GM21447 (cell line): Measurements from ENCODE around the gene GOLM1.
"Not testable (repeated sequence)": the region's sequence is repeated elsewhere in the genome, so short reads cannot be mapped to it uniquely, and the experiment has no call there.

Experiments
- ATAC-seq: cut with Tn5 transposase; IDR thresholded peaks from one replicate; pipeline ENCODE4 v1.9.1; 2021; ENCODE audit not compliant: unreplicated experiment

The GOLM1 gene

DNA sequence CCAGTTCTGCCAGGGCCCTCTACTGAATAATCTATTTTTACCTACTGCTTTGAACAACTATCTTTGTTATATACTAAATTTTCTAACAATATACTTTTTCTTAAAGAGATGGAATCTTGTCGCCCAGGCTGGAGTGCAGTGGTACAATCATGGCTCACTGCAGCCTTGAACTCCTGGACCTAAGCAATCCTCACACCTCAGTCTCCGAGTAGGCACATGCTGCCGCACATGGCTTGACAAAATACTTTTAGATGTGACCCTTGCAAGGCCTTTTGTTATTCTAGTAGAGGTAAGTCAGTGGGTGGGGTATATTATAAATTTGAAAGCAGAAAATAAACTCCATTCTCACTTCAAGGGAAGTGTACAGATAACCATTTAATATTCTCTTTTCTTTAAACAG is 7.9 kb downstream of the GOLM1 start:
- ATAC-seq = no peak

DNA sequence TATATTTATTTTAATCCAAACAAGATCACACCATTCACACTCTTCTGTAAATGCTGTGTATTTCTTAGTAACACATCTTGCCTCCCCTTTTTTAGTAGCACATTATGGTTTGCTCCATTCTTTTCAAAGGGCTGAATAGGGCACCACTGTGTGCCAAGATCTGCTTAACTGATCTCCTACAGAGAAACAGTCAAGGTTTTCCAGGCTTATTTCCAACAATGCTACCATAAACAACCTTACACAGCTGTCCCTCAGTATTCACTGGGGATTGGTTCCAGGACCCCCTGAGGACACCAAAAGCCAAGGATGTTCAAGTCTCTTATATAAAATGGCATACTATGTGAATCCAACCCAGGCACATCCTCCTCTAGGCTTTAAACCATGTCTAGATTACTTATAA is 16.5 kb downstream of the GOLM1 start:
- no peak for ATAC-seq

DNA sequence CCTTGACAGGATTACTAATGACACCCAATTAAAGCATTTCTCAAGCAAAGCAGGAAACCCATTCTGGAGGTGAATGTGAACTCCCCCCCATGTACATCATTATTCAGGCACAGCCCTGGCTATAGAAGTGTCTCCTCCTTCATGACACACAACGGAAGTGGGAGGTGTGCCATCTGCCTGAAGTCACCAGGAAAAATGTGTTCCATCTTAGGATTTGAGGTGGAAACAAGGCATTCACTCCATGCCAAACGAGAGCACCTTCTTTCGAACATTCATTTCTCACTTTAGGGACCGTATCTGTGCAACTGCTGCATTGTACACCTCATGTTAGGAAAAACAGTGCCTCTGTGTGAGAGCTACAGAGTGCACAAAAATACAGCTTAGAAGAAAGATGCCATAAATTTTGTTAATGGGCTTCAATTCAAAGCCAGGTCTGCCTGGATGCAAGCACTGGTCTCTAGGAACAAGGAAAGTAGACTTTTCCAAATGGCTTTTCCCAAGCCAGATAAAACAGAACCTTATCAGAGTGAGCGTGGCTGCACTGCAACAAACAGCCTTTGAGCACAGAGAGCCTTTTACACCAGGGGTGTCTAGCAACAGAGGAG is 19.4 kb downstream of the GOLM1 start:
- no peak for ATAC-seq

DNA sequence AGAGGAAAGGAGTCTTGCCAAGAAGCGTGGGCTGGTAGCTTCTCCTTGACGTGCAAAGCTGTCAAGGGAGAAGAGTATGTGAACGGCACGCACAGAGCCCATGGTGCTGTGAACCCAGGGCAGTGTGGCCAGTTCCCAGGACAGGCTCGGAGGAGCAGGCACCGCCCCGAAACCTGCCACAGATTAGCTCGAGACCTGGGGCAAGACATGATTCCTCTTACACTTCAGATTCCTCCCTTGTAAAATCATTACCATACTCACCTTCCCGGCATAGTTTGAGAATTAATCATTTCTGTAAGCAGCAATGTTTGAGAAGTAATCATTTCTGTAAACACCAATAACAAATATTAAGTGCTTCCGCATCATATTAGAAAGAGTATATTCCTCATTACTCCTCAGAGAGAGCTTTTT is 19.9 kb downstream of the GOLM1 start:
- no peak for ATAC-seq

DNA sequence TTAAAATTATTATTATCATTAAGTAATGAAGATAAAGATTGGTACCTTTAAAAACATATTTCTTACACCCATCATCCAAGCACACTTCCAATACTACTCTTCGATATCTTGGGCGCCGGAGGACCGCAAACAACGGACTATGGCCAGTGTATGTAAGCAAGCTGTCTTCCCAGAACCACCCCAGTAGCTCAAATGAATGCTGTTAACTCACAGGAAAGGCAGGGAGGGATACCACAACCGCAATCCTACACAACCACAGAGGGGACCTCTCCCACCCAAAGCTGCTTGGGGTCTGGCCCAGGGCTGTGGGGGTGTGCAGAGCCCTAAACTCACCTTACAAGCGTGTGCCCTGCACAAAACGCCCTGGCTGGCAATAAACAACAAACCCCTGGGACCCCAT is 20.6 kb downstream of the GOLM1 start:
- no peak for ATAC-seq

DNA sequence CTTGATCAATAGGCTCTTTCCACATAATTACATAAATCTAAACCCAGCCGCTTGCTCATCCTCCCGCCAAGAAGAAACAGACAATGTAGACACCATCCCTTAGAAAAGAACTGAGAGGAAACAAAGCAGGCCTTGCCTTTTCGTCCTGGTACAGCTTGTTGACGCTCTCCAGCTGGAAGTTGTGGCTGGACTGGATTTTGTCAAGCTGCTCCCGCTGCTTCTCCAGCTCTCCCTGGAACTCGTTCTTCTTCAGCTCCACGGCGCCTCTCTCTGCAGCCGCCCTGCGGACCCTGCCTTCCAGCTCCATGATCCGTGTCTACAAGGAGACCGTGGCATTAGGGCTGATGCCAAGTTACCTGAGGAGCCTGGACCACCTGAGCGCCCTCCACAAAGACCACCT is 22.1 kb downstream of the GOLM1 start:
- no peak for ATAC-seq

DNA sequence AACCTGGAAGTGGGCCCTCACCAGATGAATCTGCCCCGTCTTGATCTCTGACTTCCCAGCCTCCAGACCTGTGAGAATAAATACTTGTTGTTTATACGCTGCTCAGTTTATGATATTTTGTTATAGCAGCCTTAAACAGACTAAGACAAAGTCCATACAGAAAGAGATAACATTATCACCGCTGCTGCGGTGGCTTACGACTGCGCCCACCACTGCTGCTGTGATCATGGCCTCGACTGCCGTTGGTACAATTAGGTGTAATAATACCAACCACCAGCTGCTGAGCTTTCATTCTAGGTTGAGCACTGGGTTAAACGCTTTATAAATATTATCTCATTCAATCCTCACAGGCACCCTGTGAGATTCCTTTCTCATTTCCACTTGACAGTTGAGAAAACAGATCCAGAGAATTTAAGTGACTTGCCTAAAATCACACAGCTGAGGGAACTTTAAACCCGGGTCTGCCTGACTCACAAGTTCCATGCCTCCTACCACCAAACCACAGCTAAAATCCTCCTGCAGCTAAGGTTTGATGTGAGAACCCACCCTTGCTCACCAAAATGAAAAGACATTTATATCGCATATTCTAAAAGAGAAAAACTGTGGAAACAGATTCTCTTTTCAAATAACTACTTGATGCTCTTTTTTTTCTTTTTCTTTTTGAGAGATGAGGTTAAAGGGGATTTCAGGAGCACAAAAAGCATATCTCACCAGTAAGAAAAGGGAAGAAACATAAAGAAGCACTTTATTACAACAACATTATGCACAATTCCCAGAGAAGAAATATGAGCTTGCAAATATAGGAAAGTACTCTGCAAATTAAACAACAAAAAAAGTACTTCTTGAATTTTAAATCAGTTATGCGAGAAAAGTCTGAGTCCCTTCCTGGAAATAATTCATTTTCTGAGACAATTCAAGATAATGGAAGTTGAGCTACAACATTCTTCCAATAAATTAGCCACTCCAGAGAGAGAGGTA is 23.9 kb downstream of the GOLM1 start:
- no peak for ATAC-seq

DNA sequence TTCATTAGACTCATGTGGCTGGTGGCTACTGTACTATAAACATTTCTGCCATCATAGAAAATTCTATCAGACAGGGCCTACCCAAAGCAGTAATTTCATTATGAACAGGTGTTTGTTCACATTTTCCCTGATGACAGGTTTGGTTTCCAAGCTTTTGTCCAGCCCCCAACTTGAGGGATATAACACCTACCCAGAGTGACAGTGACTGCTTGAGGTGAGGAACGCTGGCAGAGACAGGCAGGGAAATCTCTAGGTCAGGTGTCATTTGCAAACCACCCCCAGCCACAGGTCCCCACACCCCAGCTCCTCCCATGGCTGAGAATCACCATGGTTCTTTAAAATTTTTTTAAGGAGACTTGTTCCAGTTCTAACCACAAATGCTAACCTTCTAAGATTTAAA is 25.5 kb downstream of the GOLM1 start:
- no peak for ATAC-seq

DNA sequence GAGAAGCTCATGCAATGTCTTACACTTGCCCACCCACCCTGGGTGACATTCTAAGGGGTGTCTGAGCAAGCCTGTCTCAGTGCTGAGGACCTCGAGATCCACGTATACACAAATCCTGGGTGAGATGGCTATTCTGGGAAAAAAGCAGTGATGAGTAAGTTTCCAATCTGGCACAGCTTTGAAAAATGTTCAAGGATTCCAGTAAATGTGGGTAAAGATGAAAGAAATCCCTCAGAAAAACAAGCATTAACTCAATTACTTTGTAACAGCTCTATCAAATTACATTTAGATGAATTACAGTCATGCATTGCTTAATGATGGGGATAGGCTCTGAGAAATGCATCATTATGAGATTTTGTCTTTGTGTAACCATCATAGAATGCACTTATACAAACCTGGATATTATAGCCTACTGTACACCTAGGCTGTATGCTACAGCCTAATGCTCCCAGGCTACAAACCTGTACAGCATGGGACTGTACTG is 26.9 kb downstream of the GOLM1 start:
- no peak for ATAC-seq

DNA sequence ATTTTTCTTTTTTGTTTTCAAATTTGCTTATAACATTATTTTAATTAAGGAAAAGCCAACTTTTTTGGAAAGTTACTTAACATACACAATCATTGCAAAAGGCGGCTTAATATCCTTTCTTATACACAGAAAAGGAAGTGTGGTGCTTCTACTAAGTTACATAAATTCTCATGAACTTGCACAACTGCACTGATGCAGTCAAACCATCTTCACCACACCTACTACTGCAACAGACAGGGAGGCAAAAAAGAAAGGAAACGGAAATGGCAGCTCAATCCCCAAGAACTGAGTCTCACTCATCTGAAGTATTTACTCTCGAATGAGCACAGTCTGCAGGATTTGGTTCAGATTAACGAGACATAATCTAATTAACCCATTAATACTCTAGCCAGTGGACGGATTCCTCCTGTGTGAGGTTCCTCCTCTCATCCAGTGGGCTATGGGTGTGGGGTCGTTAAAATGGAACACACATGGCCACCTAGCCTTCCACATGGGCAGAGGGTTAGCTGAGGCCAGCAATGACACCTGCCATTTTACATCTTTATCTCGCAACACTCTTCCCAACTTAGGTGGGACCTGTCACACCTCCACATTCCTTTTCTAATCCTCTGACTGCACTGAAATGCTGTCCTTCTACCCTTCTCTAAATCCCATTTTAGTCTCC is 30.0 kb downstream of the GOLM1 start:
- ATAC-seq = no peak

DNA sequence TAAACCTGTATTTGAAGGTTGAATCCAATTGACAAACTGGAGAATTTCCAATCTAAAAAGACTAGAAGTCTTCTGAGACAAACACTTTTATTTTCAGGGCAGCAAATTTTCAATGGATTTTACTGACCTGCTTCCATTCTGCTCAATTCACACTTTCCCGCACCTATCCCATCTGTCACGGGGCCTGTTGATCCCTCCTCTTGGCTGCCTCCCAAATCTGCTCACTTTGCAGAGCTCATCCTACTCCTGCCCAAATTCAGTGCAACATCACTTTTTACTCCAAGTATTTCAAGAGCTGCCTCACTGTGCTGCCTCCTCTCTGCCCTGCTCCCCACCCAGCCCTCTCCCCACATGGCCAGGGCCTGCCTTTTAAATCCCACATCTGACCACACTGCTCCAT is 35.1 kb downstream of the GOLM1 start:
- ATAC-seq = no peak

DNA sequence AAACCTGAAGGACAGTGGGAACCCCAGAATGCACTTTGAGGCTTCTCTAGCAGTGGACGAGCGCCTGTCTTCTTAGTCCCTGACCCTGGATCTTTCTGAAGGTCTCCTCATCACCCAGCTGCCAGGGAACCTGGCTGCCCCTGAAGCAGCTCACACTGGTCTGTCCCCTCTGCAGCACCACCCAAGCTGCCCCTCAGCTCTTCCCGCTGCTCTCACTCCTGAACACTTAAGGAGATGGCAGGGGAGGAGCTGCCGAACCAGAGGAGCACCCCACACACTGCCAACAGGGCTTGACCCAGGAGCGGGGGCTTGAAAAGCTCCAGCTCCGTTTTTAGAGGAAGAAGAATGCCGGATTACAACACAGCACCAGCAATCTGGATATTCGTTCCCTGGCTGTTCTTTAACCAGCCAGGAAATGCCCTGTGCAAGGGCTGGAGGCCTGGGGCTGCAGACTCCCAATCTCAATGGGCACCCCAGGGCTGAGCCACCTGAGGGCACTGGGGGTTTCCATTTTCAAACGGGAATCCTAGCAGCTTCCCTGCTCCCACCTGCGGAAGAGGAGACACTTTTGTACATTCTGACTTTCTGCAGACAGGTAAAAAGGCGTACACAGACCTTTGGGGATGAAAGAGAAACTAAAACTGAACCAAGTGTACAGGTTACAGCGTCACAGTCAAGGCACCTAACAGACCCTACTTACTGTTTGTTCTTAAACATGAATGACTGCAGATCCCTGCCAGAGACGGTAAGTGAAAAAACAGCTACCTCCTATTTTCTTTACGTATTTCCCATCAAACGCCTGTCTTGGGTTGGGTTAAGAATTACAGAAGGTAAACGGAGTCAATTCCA is 36.3 kb downstream of the GOLM1 start:
- ATAC-seq = no peak

DNA sequence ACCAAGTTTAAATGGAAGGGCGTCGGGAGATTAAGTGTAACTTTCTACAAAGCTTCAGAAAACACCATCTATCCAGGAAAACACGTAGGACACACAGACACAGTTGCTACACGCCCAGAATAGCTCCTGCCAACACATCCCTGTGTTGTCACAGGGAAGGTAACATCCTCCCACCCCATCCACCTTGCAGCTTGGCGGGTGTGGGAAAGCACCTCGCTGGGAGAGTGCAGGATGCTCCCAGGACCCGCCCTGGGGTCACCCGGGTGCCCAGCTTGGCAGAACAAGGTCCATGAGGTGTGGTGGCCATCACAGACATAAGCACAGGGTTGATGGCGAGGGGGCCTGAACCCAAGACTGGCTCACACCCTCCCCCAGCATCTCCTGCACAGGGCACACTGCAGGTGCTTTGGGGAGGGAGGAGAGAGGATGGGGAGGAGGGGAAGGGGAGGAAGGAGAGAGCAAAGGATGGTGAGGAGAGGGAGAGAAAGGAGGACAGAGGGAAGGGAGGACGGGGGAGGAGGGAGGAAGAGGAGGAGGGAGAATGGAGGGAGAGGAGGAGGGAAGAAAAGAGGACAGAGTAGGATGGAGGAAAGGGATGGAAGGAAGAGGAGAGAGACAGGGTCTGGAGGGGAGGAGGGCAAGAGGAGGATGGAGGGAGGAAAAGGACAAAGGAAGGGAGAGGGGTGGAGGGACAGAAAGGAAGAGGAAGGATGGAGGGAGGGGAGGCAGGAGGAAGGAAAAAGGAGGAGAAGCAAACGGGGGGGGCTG is 37.2 kb downstream of the GOLM1 start:
- no peak for ATAC-seq

DNA sequence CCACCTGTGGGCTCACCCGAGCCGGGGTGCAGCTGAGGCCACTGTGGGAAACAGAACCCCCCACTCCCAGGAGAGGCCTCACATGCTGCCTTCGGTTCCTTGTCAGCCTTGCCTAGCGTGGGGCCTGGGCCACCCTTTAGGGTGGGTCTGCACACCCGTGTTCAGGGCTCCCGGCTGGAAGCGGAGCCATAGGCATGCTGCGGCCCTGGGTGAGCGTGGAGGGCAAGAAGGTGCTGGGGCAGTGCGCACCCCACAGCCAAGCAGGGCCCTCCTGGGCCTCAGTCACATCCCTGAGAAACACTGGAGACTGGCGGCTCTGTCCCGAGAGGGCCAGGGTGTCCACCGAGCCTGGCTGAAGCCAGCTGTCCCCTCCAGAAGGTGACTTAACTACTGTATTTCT is 41.9 kb downstream of the GOLM1 start:
- no peak for ATAC-seq

DNA sequence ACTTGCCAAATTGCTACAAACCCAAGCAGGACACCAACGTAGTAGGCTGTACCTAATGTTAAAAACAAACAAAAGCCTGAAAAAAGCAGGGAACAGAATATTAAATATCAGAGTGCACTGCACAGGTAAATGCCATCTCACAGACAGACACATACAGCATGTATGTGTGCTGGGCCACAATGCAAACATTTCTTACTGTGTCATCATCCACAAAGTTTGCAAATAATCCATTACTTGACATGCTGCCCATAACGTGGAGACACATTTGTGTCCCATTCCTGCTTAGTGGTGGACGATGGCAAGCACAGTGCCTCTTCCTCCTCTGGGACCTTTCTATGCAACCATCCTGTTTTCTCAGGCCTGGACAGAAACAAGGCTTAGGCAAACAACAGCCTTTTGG is 44.7 kb downstream of the GOLM1 start:
- ATAC-seq = no peak

DNA sequence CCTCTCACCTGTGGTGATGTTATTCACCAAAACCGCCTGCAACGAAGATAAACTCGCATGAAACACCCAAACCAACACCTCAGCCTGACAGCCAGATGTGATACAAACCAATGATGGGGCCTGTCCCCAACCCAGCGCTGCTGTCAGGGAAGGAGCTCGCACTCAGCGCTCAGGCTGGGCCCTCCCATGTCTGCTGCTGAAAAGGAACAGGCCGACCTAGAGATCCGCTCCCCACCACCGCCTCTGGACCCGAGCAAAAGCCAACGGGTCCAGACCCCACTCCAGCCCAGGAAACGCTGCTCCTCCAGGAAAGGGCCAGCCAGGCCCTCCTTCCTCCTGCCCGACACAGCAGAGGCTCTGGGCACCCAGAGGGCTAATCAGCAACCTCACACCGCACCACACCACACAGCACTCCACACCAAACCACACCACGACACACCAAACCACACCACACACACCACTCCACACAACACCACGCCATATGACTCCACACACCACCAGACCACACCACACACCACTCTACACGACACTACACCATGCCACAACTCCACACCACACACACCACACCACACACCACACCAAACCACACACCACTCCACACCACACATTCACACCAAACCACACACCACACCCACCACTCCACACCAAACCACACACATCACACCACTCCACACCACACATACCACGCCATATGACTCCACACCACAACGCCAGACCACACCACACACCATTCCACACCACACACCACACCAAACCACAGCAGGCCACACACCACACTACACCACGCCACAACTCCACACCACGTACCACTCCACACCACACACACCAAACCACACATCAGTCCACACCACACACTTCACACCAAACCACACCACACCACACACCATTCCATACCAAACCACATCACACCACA is 46.5 kb downstream of the GOLM1 start:
- ATAC-seq = no peak

DNA sequence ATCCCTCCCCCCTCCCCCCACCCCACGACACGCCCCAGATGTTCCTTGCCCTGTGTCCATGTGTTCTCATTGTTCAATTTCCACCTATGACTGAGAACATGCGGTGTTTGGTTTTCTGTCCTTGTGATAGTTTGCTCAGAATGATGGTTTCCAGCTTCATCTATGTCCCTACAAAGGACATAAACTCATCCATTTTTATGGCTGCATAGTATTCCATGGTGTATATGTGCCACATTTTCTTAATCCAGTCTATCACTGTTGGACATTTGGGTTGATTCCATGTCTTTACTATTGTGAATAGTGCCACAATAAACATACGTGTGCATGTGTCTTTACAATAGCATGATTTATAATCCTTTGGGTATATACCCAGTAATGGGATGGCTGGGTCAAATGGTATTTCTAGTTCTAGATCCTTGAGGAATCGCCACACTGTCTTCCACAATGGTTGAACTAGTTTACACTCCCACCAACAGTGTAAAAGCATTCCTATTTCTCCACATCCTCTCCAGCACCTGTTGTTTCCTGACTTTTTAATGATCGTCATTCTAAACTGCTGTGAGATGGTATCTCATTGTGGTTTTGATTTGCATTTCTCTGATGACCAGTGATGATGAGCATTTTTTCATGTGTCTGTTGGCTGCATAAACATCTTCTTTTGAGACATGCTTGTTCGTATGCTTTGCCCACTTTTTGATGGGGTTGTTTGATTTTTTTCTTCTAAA is 51.2 kb downstream of the GOLM1 start:
- not testable (repeated sequence) for ATAC-seq

DNA sequence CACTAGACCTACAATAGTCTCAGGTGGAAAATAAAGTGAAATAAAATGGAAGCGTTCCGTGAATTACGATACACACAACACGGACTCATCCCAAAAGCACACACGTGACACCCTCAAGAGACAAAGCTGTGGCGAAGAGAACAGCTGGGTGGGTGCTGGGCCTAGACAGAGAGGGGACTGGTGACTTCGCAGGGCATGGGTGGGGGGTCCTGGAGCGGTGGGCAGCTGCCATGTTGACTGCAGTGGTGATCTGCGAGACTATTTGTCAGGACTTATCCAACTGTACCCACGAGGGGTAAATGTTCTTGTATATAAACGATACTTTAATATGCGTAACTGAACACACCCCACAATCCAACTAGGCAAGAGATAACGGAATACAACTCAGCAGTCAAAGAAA is 52.0 kb downstream of the GOLM1 start:
- no peak for ATAC-seq
